GM12801 (cell line): ENCODE results near the gene C6orf120.

Experiments
- CTCF ChIP-seq: IDR thresholded peaks from one replicate; pipeline ENCODE4 v1.5.1; 2011; ENCODE audit warnings: control low read depth; ENCODE audit not compliant: insufficient read length; ENCODE audit errors: extremely low read depth

The C6orf120 gene

GRCh38 chr6:169722362-169723199 lies 20.7 kb downstream of the C6orf120 start:
- no peak for TF ChIP-seq CTCF

GRCh38 chr6:169723200-169723909 lies 21.4 kb downstream of the C6orf120 start:
- TF ChIP-seq CTCF, result no peak

GRCh38 chr6:169723991-169724493 lies 22.1 kb downstream of the C6orf120 start:
- no peak for TF ChIP-seq CTCF

- no peak for TF ChIP-seq CTCF
These were observed 22.7 kb downstream of the C6orf120 start, which contains the start of gene PHF10 for GRCh38 chr6:169724494-169725124. TSS of gene PHF10 (minus strand) at chr6:169724500. CDS start at chr6:169723931, 569 bp downstream.

GRCh38 chr6:169725125-169726048 lies 23.5 kb downstream of the C6orf120 start:
- no peak for TF ChIP-seq CTCF

GRCh38 chr6:169726049-169726400 lies 24.1 kb downstream of the C6orf120 start:
- no peak for TF ChIP-seq CTCF
